Body of pancreas (tissue), 4 donors: Measurements from ENCODE around the gene CDKN1A.

Source experiments
- POLR2A ChIP-seq, 3 donors: fragments of 450-650 bp; IDR thresholded peaks; one replicate each; pipeline ENCODE4 v1.6.1; 2016; ENCODE audit warnings: antibody characterized with exemption in 3 of 3, mild to moderate bottlenecking in 2 of 3
- TF ChIP-seq, protein P1 (sequence below), 7 experiments: fragments of 450-650 bp in 4 of 7; fragments of 200-600 bp in 3 of 7; sonication (generic) in 3 of 7; IDR thresholded peaks; one replicate each; pipeline ENCODE4 v1.5.1; 2016 to 2019; ENCODE audit warnings: antibody characterized with exemption in 7 of 7

DNA sequence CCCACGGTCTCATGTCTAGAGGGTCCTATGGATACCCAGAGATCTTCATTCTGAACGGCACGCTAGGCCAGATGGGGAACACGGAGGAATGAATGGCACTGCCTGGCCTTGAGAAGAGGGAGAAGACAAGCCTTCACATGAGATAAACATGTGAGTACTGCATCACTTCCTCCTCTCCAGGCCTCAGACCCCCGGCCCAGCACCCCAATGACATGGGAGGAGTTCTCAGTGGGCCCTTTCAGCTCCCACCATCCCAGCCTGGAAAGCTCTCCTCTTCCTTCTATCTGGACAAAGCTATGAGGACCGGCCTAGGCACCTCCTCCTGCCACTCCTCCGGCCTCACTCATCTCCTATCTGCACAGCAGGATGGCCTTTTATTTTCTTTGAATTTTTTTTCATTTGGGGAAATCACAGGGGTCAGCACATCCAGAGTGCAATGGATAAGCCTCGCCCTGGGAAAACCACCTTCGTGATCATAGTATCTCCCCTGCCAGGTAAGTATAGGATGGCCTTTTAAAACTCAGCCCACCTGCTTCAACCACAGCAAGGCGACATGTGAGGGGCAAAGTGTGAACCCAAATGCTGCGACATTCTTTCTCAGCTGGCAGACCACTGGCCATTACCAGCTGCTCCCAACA lies 39.2 kb upstream of the CDKN1A start:
- TF ChIP-seq, protein P1, sequence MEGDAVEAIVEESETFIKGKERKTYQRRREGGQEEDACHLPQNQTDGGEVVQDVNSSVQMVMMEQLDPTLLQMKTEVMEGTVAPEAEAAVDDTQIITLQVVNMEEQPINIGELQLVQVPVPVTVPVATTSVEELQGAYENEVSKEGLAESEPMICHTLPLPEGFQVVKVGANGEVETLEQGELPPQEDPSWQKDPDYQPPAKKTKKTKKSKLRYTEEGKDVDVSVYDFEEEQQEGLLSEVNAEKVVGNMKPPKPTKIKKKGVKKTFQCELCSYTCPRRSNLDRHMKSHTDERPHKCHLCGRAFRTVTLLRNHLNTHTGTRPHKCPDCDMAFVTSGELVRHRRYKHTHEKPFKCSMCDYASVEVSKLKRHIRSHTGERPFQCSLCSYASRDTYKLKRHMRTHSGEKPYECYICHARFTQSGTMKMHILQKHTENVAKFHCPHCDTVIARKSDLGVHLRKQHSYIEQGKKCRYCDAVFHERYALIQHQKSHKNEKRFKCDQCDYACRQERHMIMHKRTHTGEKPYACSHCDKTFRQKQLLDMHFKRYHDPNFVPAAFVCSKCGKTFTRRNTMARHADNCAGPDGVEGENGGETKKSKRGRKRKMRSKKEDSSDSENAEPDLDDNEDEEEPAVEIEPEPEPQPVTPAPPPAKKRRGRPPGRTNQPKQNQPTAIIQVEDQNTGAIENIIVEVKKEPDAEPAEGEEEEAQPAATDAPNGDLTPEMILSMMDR (IDR thresholded peaks at IDR 0.05): no peak
- no peak for TF ChIP-seq POLR2A (IDR thresholded peaks at IDR 0.05)
